ENCODE measurements around the gene CTTNBP2. TPM values are rescaled to one million over a fixed set of nuclear protein-coding genes. Genes with fewer than 3 reads are reported as not detected.

The CTTNBP2 gene
- total and polyA plus RNA-seq, 10 of the 15 experiments (the other 5 are each of a cell fraction or from before 2014, with no cell fraction given): 0.04 to 0.43 TPM; not detected in 8

- TF ChIP-seq GABPA (IDR thresholded peaks at IDR 0.05; ENCODE audit: low read depth) (0 out of 2 replicates have a peak, but pooled peaks have one; percentile 16), IKZF2 (IDR thresholded peaks at IDR 0.05) (peak; percentile 80 to 83), JUNB (IDR thresholded peaks at IDR 0.05) (peak; percentile 53), DPF2 (IDR thresholded peaks at IDR 0.05) (peak; percentile 56; the same call in 1 of the 2 replicates), NBN (IDR thresholded peaks at IDR 0.05) (0 out of 2 replicates have a peak, but pooled peaks have one; percentile 27)
These were observed 97.0 kb downstream of the CTTNBP2 start (continued) for GRCh38 chr7:117776224-117776623.

GRCh38 chr7:117775801-117776200 lies 97.4 kb downstream of the CTTNBP2 start:
- no peak for DNase-seq (ENCODE audit: low read depth, low spot score)
- no peak overlapping the region for H2AFZ ChIP-seq (ENCODE audit: control insufficient read depth, low read depth, low read length)
- ChIA-PET POLR2A (interaction anchor here (1.3 kb wide), 1 partner anchor 18 kb away, joined by 3 read pairs; no protein-coding TSS in a partner anchor), SMC1A (ENCODE audit: uncharacterized antibody, unreplicated experiment) (interaction anchor here (1.1 to 6.9 kb wide), 5 partner anchors 14 to 59 kb away, joined by 3 to 33 read pairs (median 4); no protein-coding TSS in a partner anchor), RAD21 (ENCODE audit: unreplicated experiment) (interaction anchor here (1.0 kb wide), 2 partner anchors 44 to 47 kb away, joined by 3 read pairs; no protein-coding TSS in a partner anchor), CTCF (interaction anchor here (0.8 to 4.7 kb wide), 6 partner anchors 11 to 378 kb away, joined by 3 to 18 read pairs (median 4); no protein-coding TSS in a partner anchor)
- FAIRE-seq: peak; percentile 56
- ATAC-seq: no peak
- BruUV-seq (replicated peaks): no TSS peak
- H3K4me3 ChIP-seq: no peak overlapping the region
- no peaks in the 10 kb centered on the region for H3K36me3 ChIP-seq (ENCODE audit: control insufficient read depth in 2 of 2, insufficient read depth in 2 of 2, low read length in 1 of 2)
- no peak overlapping the region for H3K4me2 ChIP-seq (ENCODE audit: control insufficient read depth, insufficient read depth)
- in situ Hi-C loops (cut with MboI) (no loop called here), intact Hi-C loops (cut with micrococcal nuclease; ENCODE audit: unreplicated experiment) (no loop called here)
- no peaks in the 10 kb centered on the region for H4K20me1 ChIP-seq (ENCODE audit: control insufficient read depth, insufficient read depth)
- no peaks in the 10 kb centered on the region for H3K79me2 ChIP-seq (ENCODE audit: control insufficient read depth, insufficient read depth, low read length)
- no peak overlapping the region for H3K27ac ChIP-seq (ENCODE audit: control insufficient read depth, insufficient read depth)
- 21% methylated on average over 2 of the region's 2 CpGs for WGBS (ENCODE audit: insufficient coverage, insufficient replicate concordance, low lambda C conversion rate, missing lambda C conversion rate)
- H3K9ac ChIP-seq (ENCODE audit: control insufficient read depth, insufficient read depth, low read length): no peak overlapping the region
- peaks cover 23% of the 10 kb centered on the region for H3K4me1 ChIP-seq (ENCODE audit: control insufficient read depth, insufficient read depth, low read length)
- TF ChIP-seq NBN (IDR thresholded peaks at IDR 0.05) (no peak), CEBPB (IDR thresholded peaks at IDR 0.05; ENCODE audit: borderline replicate concordance in 1 of 2, low read depth in 2 of 2, low read length in 2 of 2) (no peak), ASH2L (IDR thresholded peaks at IDR 0.05; ENCODE audit: borderline replicate concordance, low read depth) (no peak), SMARCA5 (IDR thresholded peaks at IDR 0.05) (peak; percentile 43; the same call in 1 of the 2 replicates)
- H3K9me3 ChIP-seq (replicated peaks; ENCODE audit: control insufficient read depth, insufficient read depth, low read length): no peaks in the 10 kb centered on the region
- no peaks in the 10 kb centered on the region for H3K27me3 ChIP-seq (replicated peaks in 1 of 2; ENCODE audit: control insufficient read depth in 2 of 2, insufficient read depth in 2 of 2, low read length in 1 of 2)
